GM12878 (cell line): ENCODE measurements around the gene CA9.

ENCODE experiments used
- BCL11A ChIP-seq: IDR thresholded peaks from 2 replicates; pipeline ENCODE4 v1.6.1; 2011; ENCODE audit warnings: low read depth, low read length
- HDGF ChIP-seq: fragments of 450-650 bp; IDR thresholded peaks from 2 replicates; pipeline ENCODE4 v1.6.1; 2016; ENCODE audit warnings: antibody characterized with exemption
- RAD21 ChIP-seq: IDR thresholded peaks from 2 replicates; pipeline ENCODE4 v1.6.1; 2011; ENCODE audit warnings: mild to moderate bottlenecking, low read depth, low read length, moderate library complexity; ENCODE audit not compliant: insufficient read depth
- SREBF2 ChIP-seq: IDR thresholded peaks from 2 replicates; pipeline ENCODE4 v1.6.1; 2012; ENCODE audit warnings: mild to moderate bottlenecking, low read length
- YY1 ChIP-seq: IDR thresholded peaks from 2 replicates; pipeline ENCODE4 v1.6.1; 2011; ENCODE audit warnings: low read depth, mild to moderate bottlenecking, low read length
- TF ChIP-seq, protein P1 (sequence below): fragments of 450-650 bp; IDR thresholded peaks from 2 replicates; pipeline ENCODE4 v1.6.1; 2017; ENCODE audit warnings: mild to moderate bottlenecking
- TF ChIP-seq, protein P2 (sequence below), 3 experiments: IDR thresholded peaks in 2 of 3; conservative IDR thresholded peaks in 1 of 3; 2 replicates each; pipeline ENCODE4 v1.5.1; 2011; ENCODE audit warnings: low read depth in 3 of 3, low read length in 3 of 3, mild to moderate bottlenecking in 3 of 3, control low read depth in 2 of 3, moderate library complexity in 2 of 3, inconsistent platforms in 1 of 3, mixed read lengths in 1 of 3; ENCODE audit not compliant: control insufficient read depth in 2 of 3, insufficient read depth in 1 of 3; ENCODE audit errors: extremely low read depth in 1 of 3
- TF ChIP-seq, protein P3 (sequence below): IDR thresholded peaks from 2 replicates; pipeline ENCODE4 v1.6.1; 2011; ENCODE audit warnings: low read depth, low read length, improper control_type of control experiment, borderline replicate concordance
- TF ChIP-seq, protein P4 (sequence below): IDR thresholded peaks from 2 replicates; pipeline ENCODE4 v1.6.1; 2012; ENCODE audit warnings: low read length, inconsistent platforms
- TF ChIP-seq, protein P5 (sequence below): fragments of 450-650 bp; formaldehyde crosslinking; IDR thresholded peaks from 2 replicates; pipeline ENCODE4 v1.4.0; 2020; ENCODE audit warnings: mild to moderate bottlenecking, moderate library complexity

DNA sequence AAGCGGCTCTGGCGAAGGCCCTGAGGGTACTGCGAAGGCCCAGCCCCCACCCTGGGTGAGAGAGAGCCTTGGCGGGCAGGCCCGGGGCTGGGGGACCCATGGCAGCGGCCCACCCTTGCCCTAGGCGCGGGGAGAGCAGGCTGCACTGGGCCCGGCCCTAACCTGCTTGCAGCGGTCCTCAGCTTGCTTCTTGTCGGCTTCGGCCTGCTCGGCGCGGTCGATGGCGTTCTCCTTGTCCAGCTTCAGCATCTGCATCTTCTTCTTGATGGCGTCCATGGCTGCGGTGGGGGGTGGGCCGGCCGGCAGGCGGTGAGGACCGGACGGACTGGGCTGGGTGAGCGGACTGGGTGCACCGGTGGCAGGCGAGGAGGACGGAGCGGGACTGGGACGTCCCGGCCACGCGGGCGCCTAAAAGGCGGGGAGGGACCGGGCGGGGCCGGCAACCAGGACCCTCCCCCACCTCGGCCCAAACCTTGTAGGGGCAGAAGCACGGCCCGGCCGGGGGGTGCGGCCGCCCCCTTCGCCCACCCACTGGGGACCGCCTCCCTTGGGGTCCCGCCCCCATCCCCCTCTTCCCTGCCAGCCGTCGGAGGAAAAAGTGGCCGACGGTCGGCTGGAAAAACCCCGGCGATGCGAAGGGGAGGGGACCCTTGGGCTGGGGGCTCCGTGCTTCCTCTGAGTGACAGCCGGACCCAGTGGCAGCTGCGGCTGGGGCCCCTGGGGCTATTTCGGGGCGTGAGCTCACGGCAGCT, 16.0 kb downstream of the CA9 start, which contains the start of gene TPM2:
- TF ChIP-seq, protein P1, sequence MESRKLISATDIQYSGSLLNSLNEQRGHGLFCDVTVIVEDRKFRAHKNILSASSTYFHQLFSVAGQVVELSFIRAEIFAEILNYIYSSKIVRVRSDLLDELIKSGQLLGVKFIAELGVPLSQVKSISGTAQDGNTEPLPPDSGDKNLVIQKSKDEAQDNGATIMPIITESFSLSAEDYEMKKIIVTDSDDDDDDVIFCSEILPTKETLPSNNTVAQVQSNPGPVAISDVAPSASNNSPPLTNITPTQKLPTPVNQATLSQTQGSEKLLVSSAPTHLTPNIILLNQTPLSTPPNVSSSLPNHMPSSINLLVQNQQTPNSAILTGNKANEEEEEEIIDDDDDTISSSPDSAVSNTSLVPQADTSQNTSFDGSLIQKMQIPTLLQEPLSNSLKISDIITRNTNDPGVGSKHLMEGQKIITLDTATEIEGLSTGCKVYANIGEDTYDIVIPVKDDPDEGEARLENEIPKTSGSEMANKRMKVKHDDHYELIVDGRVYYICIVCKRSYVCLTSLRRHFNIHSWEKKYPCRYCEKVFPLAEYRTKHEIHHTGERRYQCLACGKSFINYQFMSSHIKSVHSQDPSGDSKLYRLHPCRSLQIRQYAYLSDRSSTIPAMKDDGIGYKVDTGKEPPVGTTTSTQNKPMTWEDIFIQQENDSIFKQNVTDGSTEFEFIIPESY = no peak
- TF ChIP-seq, protein P2, sequence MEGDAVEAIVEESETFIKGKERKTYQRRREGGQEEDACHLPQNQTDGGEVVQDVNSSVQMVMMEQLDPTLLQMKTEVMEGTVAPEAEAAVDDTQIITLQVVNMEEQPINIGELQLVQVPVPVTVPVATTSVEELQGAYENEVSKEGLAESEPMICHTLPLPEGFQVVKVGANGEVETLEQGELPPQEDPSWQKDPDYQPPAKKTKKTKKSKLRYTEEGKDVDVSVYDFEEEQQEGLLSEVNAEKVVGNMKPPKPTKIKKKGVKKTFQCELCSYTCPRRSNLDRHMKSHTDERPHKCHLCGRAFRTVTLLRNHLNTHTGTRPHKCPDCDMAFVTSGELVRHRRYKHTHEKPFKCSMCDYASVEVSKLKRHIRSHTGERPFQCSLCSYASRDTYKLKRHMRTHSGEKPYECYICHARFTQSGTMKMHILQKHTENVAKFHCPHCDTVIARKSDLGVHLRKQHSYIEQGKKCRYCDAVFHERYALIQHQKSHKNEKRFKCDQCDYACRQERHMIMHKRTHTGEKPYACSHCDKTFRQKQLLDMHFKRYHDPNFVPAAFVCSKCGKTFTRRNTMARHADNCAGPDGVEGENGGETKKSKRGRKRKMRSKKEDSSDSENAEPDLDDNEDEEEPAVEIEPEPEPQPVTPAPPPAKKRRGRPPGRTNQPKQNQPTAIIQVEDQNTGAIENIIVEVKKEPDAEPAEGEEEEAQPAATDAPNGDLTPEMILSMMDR (IDR thresholded peaks at IDR 0.05 in 2 of 3, conservative IDR thresholded peaks at IDR 0.05 in 1 of 3; ENCODE audit: control insufficient read depth in 2 of 3, extremely low read depth in 1 of 3, insufficient read depth in 1 of 3, low read depth in 3 of 3, low read length in 3 of 3) = no peak
- TF ChIP-seq, protein P3, sequence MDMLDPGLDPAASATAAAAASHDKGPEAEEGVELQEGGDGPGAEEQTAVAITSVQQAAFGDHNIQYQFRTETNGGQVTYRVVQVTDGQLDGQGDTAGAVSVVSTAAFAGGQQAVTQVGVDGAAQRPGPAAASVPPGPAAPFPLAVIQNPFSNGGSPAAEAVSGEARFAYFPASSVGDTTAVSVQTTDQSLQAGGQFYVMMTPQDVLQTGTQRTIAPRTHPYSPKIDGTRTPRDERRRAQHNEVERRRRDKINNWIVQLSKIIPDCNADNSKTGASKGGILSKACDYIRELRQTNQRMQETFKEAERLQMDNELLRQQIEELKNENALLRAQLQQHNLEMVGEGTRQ = no peak
- TF ChIP-seq BCL11A (no peak), HDGF (no peak), YY1 (no peak), SREBF2 (no peak), RAD21 (no peak)
- TF ChIP-seq, protein P4, sequence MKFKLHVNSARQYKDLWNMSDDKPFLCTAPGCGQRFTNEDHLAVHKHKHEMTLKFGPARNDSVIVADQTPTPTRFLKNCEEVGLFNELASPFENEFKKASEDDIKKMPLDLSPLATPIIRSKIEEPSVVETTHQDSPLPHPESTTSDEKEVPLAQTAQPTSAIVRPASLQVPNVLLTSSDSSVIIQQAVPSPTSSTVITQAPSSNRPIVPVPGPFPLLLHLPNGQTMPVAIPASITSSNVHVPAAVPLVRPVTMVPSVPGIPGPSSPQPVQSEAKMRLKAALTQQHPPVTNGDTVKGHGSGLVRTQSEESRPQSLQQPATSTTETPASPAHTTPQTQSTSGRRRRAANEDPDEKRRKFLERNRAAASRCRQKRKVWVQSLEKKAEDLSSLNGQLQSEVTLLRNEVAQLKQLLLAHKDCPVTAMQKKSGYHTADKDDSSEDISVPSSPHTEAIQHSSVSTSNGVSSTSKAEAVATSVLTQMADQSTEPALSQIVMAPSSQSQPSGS = no peak
- TF ChIP-seq, protein P5, sequence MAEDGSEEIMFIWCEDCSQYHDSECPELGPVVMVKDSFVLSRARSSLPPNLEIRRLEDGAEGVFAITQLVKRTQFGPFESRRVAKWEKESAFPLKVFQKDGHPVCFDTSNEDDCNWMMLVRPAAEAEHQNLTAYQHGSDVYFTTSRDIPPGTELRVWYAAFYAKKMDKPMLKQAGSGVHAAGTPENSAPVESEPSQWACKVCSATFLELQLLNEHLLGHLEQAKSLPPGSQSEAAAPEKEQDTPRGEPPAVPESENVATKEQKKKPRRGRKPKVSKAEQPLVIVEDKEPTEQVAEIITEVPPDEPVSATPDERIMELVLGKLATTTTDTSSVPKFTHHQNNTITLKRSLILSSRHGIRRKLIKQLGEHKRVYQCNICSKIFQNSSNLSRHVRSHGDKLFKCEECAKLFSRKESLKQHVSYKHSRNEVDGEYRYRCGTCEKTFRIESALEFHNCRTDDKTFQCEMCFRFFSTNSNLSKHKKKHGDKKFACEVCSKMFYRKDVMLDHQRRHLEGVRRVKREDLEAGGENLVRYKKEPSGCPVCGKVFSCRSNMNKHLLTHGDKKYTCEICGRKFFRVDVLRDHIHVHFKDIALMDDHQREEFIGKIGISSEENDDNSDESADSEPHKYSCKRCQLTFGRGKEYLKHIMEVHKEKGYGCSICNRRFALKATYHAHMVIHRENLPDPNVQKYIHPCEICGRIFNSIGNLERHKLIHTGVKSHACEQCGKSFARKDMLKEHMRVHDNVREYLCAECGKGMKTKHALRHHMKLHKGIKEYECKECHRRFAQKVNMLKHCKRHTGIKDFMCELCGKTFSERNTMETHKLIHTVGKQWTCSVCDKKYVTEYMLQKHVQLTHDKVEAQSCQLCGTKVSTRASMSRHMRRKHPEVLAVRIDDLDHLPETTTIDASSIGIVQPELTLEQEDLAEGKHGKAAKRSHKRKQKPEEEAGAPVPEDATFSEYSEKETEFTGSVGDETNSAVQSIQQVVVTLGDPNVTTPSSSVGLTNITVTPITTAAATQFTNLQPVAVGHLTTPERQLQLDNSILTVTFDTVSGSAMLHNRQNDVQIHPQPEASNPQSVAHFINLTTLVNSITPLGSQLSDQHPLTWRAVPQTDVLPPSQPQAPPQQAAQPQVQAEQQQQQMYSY (CRISPR knock-in tag) = no peak
